K562 (cell line): ENCODE data around the gene MBD6. TPM values are rescaled to one million over a fixed set of nuclear protein-coding genes. Genes with fewer than 3 reads are reported as not detected.
A peak's percentile ranks its signal among the peaks of the same experiment; 100 is the strongest.

Experiments used
- ARID2 ChIP-seq: fragments of 450-650 bp; IDR thresholded peaks from 2 replicates; pipeline ENCODE4 v1.6.1; 2017; ENCODE audit warnings: antibody characterized with exemption, mild to moderate bottlenecking
- BRD4 ChIP-seq: fragments of 200-600 bp; sonication (generic); IDR thresholded peaks from 2 replicates; pipeline ENCODE4 v1.6.1; 2017; ENCODE audit warnings: inconsistent platforms
- E2F3 ChIP-seq: fragments of 250-450 bp; sonication (Bioruptor Pico); IDR thresholded peaks from 2 replicates; pipeline ENCODE4 v1.4.0; 2020; ENCODE audit warnings: mild to moderate bottlenecking
- ERF ChIP-seq: fragments of 450-650 bp; formaldehyde crosslinking; IDR thresholded peaks from 2 replicates; pipeline ENCODE4 v1.4.0; 2020; ENCODE audit warnings: mild to moderate bottlenecking, mixed read lengths
- GTF2F1 ChIP-seq: IDR thresholded peaks from 2 replicates; pipeline ENCODE4 v1.6.1; 2011; ENCODE audit warnings: low read depth, low read length, improper control_type of control experiment
- JUND ChIP-seq, 2 experiments: IDR thresholded peaks; 2 replicates in 1 of 2; 3 replicates in 1 of 2; pipeline ENCODE4 v1.6.1; 2011; ENCODE audit warnings: borderline replicate concordance in 2 of 2, low read depth in 2 of 2, low read length in 2 of 2, improper control_type of control experiment in 1 of 2, missing biosample characterization in 1 of 2, missing genetic modification characterization in 1 of 2, missing genetic modification reagents in 1 of 2
- KDM1A ChIP-seq, 2 experiments: fragments of 450-650 bp; IDR thresholded peaks; 2 replicates each; pipeline ENCODE4 v1.6.1; 2016; ENCODE audit warnings: mild to moderate bottlenecking in 2 of 2
- KLF16 ChIP-seq: IDR thresholded peaks from 2 replicates; pipeline ENCODE4 v1.6.1; 2016; ENCODE audit warnings: antibody characterized with exemption
- L3MBTL2 ChIP-seq: fragments of 450-650 bp; IDR thresholded peaks from 2 replicates; pipeline ENCODE4 v1.6.1; 2016; ENCODE audit warnings: mild to moderate bottlenecking, moderate library complexity
- RBFOX2 ChIP-seq: fragments of 200-400 bp; formaldehyde crosslinking; IDR thresholded peaks from 2 replicates; pipeline ENCODE4 v1.6.1; 2017; ENCODE audit warnings: low read depth, mild to moderate bottlenecking, low read length, moderate library complexity
- SMC3 ChIP-seq: conservative IDR thresholded peaks from 2 replicates; pipeline ENCODE4 v1.6.1; 2011; ENCODE audit warnings: low read depth, low read length, improper control_type of control experiment; ENCODE audit not compliant: insufficient read depth
- TCF7 ChIP-seq: sonication (generic); IDR thresholded peaks from 2 replicates; pipeline ENCODE4 v1.6.1; 2016; ENCODE audit warnings: antibody characterized with exemption, borderline replicate concordance
- TCF7L2 ChIP-seq: fragments of 150-350 bp; IDR thresholded peaks from 2 replicates; pipeline ENCODE4 v1.6.1; 2016; ENCODE audit warnings: low read depth, mild to moderate bottlenecking, low read length, moderate library complexity
- WHSC1 ChIP-seq: IDR thresholded peaks from one replicate; pipeline ENCODE4 v1.6.1; 2012; ENCODE audit warnings: low read length, control low read depth, inconsistent platforms
- ZBTB1 ChIP-seq: sonication (generic); formaldehyde crosslinking; IDR thresholded peaks from 2 replicates; pipeline ENCODE4 v1.8.1; 2023; ENCODE audit warnings: missing genetic modification reagents, low read depth, mild to moderate bottlenecking, borderline replicate concordance
- ZBTB17 ChIP-seq: fragments of 450-650 bp; formaldehyde crosslinking; IDR thresholded peaks from 2 replicates; pipeline ENCODE4 v1.4.0; 2020; ENCODE audit warnings: mild to moderate bottlenecking
- ZFP1 ChIP-seq: fragments of 450-650 bp; formaldehyde crosslinking; IDR thresholded peaks from 2 replicates; pipeline ENCODE4 v1.4.0; 2020; ENCODE audit warnings: mild to moderate bottlenecking, mixed read lengths
- ZFX ChIP-seq: sonication (generic); formaldehyde crosslinking; IDR thresholded peaks from 2 replicates; pipeline ENCODE4 v1.8.0; 2022; ENCODE audit warnings: mild to moderate bottlenecking, missing genetic modification reagents, moderate library complexity
- ZNF57 ChIP-seq: fragments of 450-650 bp; formaldehyde crosslinking; IDR thresholded peaks from 2 replicates; pipeline ENCODE4 v1.4.0; 2020; ENCODE audit warnings: mild to moderate bottlenecking, moderate library complexity
- ZNF644 ChIP-seq: fragments of 200-800 bp; sonication (Bioruptor generic); IDR thresholded peaks from 2 replicates; pipeline ENCODE4 v1.6.1; 2016; ENCODE audit warnings: low read depth, missing genetic modification characterization, missing compliant biosample characterization
- polyA plus RNA-seq, 8 experiments: library from polyadenylated mRNA; depleted of rRNA in 4 of 8; stranded (reverse) in 5 of 8; unstranded in 3 of 8; fragments of >200 nt; fragmentation: Nextera tagmentation in 2 of 8; fragmentation: Illumina TruSeq in 1 of 8; extraction: Ambion mirVana in 2 of 8; extraction: Trizol in 1 of 8; gene quantifications; 2 replicates each; pipeline versions ENCODE4 v1.2.1 to v1.2.3, GENCODE V29; 2011 to 2014; ENCODE audit warnings: inconsistent platforms in 1 of 8, missing spikeins in 1 of 8
- total RNA-seq, 7 experiments: library from RNA; depleted of rRNA in 6 of 7; stranded (reverse); fragments of >200 nt in 6 of 7; fragmentation: Illumina TruSeq in 2 of 7; extraction: Trizol in 2 of 7; gene quantifications; 2 replicates each; pipeline versions ENCODE4 v1.2.1 to v1.2.3, GENCODE V29; 2011 to 2021; ENCODE audit warnings: low replicate concordance in 1 of 7
- TF ChIP-seq, protein P1 (sequence below): sonication (generic); formaldehyde crosslinking; IDR thresholded peaks from 2 replicates; pipeline ENCODE4 v1.8.0; 2022; ENCODE audit warnings: mild to moderate bottlenecking, missing genetic modification reagents
- TF ChIP-seq, protein P2 (sequence below): fragments of 450-650 bp; formaldehyde crosslinking; IDR thresholded peaks from 2 replicates; pipeline ENCODE4 v1.4.0; 2022; ENCODE audit warnings: missing genetic modification characterization

The MBD6 gene
- total and polyA plus RNA-seq, 9 of the 15 experiments (the other 6 are each of a cell fraction or from before 2014, with no cell fraction given), result 2.0 to 54.8 (median 3.8) TPM

DNA sequence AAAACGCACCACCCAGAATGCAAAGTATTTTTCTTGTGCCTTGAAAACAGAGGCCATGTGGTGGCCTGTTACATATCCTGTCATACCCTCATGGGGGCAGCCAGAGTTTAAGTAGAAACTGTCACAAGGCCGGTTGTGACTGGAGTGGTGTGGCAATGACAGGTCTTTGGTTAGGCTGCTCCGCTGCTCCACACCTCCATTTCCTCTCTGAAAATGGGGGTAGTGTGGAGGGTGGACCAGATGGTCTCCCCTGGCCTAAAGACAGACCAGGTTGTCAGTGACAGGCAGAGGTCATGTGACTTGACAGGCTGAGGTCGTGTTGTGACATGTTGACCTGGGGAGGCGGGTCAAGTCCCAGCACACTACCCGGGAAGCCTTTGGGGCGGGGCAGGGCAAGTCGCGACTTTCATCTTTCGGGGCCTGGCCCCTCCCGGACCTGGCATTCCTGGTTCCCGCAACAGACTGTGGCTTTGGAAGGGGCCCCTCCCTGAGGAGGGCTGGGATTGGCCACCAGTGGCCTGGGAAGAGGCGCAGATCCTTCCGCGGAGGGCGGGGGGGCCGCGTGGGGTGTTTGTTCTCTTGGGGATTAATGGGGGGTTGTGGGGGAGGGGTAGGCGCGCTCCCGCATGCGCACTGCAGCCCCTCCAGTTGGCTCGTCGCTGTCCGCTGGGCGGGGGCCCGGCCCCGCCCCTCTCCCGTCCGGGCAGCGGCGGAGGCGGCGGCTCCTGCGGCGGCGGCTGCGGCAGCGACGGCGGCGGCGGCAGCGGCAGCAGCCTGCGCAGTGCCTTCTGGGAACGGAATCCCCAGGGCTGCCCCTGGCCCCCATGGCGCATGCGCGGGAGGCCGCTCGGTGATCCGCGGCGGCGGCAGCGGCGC lies at the start of gene MBD6 (continued):
- TF ChIP-seq, protein P1, sequence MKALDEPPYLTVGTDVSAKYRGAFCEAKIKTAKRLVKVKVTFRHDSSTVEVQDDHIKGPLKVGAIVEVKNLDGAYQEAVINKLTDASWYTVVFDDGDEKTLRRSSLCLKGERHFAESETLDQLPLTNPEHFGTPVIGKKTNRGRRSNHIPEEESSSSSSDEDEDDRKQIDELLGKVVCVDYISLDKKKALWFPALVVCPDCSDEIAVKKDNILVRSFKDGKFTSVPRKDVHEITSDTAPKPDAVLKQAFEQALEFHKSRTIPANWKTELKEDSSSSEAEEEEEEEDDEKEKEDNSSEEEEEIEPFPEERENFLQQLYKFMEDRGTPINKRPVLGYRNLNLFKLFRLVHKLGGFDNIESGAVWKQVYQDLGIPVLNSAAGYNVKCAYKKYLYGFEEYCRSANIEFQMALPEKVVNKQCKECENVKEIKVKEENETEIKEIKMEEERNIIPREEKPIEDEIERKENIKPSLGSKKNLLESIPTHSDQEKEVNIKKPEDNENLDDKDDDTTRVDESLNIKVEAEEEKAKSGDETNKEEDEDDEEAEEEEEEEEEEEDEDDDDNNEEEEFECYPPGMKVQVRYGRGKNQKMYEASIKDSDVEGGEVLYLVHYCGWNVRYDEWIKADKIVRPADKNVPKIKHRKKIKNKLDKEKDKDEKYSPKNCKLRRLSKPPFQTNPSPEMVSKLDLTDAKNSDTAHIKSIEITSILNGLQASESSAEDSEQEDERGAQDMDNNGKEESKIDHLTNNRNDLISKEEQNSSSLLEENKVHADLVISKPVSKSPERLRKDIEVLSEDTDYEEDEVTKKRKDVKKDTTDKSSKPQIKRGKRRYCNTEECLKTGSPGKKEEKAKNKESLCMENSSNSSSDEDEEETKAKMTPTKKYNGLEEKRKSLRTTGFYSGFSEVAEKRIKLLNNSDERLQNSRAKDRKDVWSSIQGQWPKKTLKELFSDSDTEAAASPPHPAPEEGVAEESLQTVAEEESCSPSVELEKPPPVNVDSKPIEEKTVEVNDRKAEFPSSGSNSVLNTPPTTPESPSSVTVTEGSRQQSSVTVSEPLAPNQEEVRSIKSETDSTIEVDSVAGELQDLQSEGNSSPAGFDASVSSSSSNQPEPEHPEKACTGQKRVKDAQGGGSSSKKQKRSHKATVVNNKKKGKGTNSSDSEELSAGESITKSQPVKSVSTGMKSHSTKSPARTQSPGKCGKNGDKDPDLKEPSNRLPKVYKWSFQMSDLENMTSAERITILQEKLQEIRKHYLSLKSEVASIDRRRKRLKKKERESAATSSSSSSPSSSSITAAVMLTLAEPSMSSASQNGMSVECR (CRISPR knock-in tag), result 0 out of 2 replicates have a peak, but pooled peaks have one; percentile 45
- TF ChIP-seq ARID2 (no peak), ZNF644 (tag) (peak; percentile 41; the same call in 1 of the 2 replicates), TCF7 (peak; percentile 79), BRD4 (peak; percentile 96), E2F3 (peak; percentile 52), JUND (IDR thresholded peaks at IDR 0.05; ENCODE audit: borderline replicate concordance, low read depth, low read length) (peak; percentile 13; the same call in 1 of the 2 replicates), JUND (tag; IDR thresholded peaks at IDR 0.05; ENCODE audit: borderline replicate concordance, low read depth, low read length) (0 out of 3 replicates have a peak, but pooled peaks have one; percentile 67), KDM1A (IDR thresholded peaks at IDR 0.05) (0 out of 4 replicates have a peak, but pooled peaks of 1 of the 2 experiments have one; percentile 11), WHSC1 (no peak), SMC3 (no peak), ZBTB1 (CRISPR knock-in tag) (peak; percentile 99), ZNF57 (CRISPR knock-in tag) (0 out of 2 replicates have a peak, but pooled peaks have one; percentile 16), ZFX (peak; percentile 66), RBFOX2 (peak; percentile 87), ZBTB17 (CRISPR knock-in tag) (peak; percentile 56; the same call in 1 of the 2 replicates), KLF16 (peak; percentile 99), GTF2F1 (0 out of 2 replicates have a peak, but pooled peaks have one; percentile 24), TCF7L2 (0 out of 2 replicates have a peak, but pooled peaks have one; percentile 60), ZFP1 (CRISPR knock-in tag) (0 out of 2 replicates have a peak, but pooled peaks have one; percentile 23), ERF (peak; percentile 51; the same call in 1 of the 2 replicates), L3MBTL2 (peak; percentile 88)
- TF ChIP-seq, protein P2, sequence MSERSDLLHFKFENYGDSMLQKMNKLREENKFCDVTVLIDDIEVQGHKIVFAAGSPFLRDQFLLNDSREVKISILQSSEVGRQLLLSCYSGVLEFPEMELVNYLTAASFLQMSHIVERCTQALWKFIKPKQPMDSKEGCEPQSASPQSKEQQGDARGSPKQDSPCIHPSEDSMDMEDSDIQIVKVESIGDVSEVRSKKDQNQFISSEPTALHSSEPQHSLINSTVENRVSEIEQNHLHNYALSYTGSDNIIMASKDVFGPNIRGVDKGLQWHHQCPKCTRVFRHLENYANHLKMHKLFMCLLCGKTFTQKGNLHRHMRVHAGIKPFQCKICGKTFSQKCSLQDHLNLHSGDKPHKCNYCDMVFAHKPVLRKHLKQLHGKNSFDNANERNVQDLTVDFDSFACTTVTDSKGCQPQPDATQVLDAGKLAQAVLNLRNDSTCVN (CRISPR knock-in tag), result 0 out of 2 replicates have a peak, but pooled peaks have one; percentile 10
